Activated naive CD4-positive, alpha-beta T cell treated with anti-CD3 and anti-CD28 coated beads, Interleukin-2, amount 50 U/mL, for 24 hours (primary cell): ENCODE measurements around the gene INAFM1.
"Not testable (repeated sequence)": the region's sequence is repeated elsewhere in the genome, so short reads cannot be mapped to it uniquely, and the experiment has no call there.

Experiments used
- H3K27ac Mint-ChIP-seq: one replicate; pipeline ENCODE4 v1.8.0; 2021; ENCODE audit warnings: mild to moderate bottlenecking, mixed read lengths
- H3K27me3 Mint-ChIP-seq: one replicate; pipeline ENCODE4 v1.8.0; 2021; ENCODE audit warnings: mixed read lengths
- H3K36me3 Mint-ChIP-seq: one replicate; pipeline ENCODE4 v1.8.0; 2021; ENCODE audit warnings: mixed read lengths
- H3K4me1 Mint-ChIP-seq: one replicate; pipeline ENCODE4 v1.8.0; 2021; ENCODE audit warnings: mixed read lengths
- H3K4me3 Mint-ChIP-seq: one replicate; pipeline ENCODE4 v1.8.0; 2021; ENCODE audit warnings: mild to moderate bottlenecking, mixed read lengths
- H3K9me3 Mint-ChIP-seq: one replicate; pipeline ENCODE4 v1.8.0; 2021; ENCODE audit warnings: mixed read lengths

INAFM1 gene

DNA sequence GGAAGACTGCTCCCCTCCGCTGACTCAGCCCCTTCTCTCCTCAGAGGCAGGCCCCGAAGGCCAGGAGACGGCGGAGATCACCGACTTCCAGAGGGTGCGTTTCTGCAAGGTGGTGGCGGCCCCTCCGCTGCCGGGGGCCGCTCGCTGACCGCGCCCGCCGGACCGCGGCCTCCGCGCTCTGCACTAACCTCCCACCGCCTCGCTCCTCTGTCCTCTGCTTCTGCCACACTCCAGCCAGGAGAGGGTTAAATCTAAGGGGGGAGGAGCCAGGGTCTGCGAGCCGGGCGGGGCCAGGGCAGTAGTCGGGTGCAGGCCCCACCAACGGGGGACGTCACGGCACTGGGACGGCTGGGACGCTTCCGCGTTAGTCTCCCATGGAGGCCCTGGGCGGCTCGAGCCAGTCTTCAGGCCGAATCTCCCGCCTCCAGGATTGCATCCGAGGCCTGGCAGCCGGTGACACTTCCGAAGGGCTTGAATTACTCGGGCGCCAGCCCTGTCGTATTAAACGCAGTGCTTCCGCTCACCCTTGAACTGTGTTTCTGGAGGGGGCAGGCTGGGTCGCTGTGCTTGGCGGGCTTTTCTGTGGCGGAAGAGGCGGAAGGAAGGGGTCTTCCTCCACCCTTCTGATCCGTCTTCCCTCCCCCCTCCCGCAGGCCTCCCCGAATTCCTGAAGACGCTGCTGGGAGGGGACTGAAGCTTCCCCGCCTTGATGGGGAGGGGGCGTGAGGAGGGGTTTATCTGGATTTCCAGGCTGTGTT lies 1.2 kb upstream of the INAFM1 start:
- Mint-ChIP-seq H3K9me3 (no peaks in the 10 kb centered on the region), H3K36me3 (peaks cover 6% of the 10 kb centered on the region)

DNA sequence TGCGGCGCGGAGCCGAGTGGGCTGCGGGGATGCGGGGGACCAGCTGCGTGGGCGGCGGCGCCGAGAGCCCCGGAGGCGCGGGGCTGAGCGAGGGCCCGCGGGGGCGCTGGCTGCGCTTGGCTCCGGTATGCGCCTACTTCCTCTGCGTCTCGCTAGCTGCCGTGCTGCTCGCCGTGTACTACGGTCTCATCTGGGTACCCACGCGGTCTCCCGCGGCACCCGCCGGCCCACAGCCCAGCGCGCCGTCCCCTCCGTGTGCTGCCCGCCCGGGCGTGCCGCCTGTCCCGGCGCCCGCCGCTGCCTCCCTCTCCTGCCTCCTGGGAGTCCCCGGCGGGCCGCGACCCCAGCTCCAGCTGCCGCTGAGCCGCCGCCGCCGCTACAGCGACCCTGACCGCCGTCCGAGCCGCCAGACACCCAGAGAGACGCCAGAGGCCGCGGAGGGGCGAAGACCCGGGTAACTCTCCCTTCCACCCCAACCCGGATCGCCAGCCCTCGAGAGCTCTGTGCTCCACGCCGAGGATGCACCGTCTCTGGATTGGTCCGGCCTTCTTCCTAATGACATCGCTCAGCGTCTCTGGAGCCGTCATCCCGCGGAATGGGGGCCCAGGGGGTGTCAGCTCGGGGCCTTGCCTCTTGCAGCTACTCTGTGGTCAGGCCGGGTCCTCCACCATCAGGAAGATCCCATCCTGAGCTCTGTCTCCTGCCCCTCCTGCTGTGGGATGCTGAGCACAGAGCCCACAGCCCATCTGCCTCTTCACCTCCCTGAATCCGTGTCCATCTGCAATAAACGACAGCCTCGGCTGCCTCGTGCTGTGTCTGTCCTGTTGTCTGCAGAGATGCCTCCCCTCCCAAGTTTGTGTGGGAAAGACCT lies 441 bp downstream of the INAFM1 start:
- H3K27me3 Mint-ChIP-seq: no peaks in the 10 kb centered on the region
- peaks cover 23% of the 10 kb centered on the region for H3K4me1 Mint-ChIP-seq
- no peaks in the 10 kb centered on the region for H3K9me3 Mint-ChIP-seq
- H3K4me3 Mint-ChIP-seq: peak overlapping the region; percentile 84
- H3K27ac Mint-ChIP-seq: peak overlapping the region; percentile 74
- H3K36me3 Mint-ChIP-seq: peaks cover 2% of the 10 kb centered on the region

More for the DNA sequence above, 1.2 kb upstream of the INAFM1 start:
- H3K27me3 Mint-ChIP-seq: no peaks in the 10 kb centered on the region
- peaks cover 23% of the 10 kb centered on the region for H3K4me1 Mint-ChIP-seq
- peak overlapping the region; percentile 91 for H3K4me3 Mint-ChIP-seq
- peak overlapping the region; percentile 97 for H3K27ac Mint-ChIP-seq

GRCh38 chr19:47275791-47276461 lies 1.2 kb downstream of the INAFM1 start:
- H3K27me3 Mint-ChIP-seq: no peaks in the 10 kb centered on the region
- H3K9me3 Mint-ChIP-seq: no peaks in the 10 kb centered on the region
- H3K27ac Mint-ChIP-seq: no peak overlapping the region
- H3K4me1 Mint-ChIP-seq: peaks cover 23% of the 10 kb centered on the region
- H3K4me3 Mint-ChIP-seq: peak overlapping the region; percentile 84
- peaks cover 2% of the 10 kb centered on the region for H3K36me3 Mint-ChIP-seq

DNA sequence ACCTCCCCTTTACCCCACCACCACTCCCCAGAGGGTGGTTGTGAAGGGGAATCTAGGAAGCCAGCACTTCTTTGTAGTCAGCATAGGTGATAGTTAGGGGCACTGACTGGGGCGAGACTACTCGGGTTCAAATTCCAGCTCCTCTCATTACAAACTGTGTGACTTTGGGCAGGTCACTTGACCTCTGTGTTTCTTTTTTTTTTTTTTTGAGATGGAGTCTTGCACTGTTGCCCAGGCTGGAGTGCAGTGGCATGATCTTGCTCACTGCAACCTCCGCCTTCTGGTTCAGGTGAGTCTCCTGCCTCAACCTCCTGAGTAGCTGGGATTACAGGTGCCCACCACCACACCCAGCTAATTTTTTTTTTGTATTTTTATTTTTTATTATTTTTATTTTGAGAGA lies 1.8 kb downstream of the INAFM1 start:
- H3K4me3 Mint-ChIP-seq, H3K36me3 Mint-ChIP-seq, H3K9me3 Mint-ChIP-seq, H3K27ac Mint-ChIP-seq, H3K27me3 Mint-ChIP-seq: not testable (repeated sequence)
- H3K4me1 Mint-ChIP-seq: peaks cover 23% of the 10 kb centered on the region

DNA sequence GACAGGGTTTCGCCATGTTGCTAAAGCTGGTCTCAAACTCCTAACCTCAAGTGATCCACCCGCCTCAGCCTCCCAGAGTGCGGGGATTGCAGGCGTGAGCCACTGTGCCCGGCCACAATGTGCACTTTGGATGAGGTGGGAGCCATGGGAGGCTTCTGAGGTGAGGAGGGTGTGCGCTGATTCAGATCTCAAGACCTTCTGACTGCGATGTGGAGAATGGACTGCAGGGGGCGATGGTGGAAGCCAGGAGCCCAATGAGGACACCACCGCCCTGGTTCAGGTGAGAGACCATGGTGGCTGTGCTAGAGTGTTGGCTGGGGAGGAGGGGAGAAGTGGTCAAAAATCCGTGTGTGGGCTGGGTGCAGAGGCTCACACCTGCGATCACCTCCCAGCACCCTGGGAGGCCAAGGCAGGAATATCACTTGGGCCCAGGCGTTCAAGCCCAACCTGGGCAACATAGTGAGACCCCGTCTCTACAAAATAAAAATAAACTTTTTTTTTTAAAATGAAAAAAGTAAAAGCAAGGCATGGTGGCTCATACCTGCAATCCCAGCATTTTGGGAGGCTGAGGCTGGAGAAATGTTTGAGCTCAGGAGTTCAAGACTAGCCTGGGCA lies 5.6 kb downstream of the INAFM1 start:
- Mint-ChIP-seq H3K4me1 (peaks cover 15% of the 10 kb centered on the region), H3K4me3 (no peak overlapping the region), H3K9me3 (no peaks in the 10 kb centered on the region), H3K36me3 (no peaks in the 10 kb centered on the region), H3K27ac (no peak overlapping the region), H3K27me3 (no peaks in the 10 kb centered on the region)

DNA sequence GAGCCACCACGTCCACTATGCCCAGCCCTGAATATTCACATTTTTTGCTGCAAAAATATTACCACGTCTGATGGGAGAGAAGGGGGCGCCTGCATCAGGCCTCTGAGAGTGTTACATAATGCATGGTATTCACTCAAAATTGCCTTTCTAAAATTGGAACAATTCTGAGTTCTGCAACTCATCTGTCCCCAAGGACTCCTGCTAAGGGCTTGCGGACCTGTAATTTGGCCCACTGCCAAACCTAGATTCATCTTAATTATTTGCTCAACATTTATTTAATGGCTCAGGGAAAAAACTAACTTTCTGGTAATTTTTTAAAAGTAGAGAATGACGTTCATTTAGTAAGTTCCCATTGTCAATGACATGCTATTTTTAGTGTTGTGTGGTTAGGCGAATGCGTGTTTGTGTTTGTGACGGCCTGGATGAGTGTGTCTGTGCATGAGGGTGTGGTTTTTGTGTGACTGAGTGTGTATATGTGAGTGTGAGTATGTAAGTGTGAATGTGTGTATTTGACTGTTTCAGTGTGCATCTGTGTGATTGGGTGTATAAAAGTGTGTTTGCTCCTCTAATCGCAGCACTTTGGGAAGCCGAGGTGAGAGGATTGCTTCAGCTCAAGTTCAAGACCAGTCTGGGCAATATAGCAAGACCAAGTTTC lies 8.8 kb downstream of the INAFM1 start:
- no peaks in the 10 kb centered on the region for H3K27me3 Mint-ChIP-seq
- no peaks in the 10 kb centered on the region for H3K36me3 Mint-ChIP-seq
- peaks cover 9% of the 10 kb centered on the region for H3K4me1 Mint-ChIP-seq
- no peak overlapping the region for H3K4me3 Mint-ChIP-seq
- H3K27ac Mint-ChIP-seq: no peak overlapping the region
- H3K9me3 Mint-ChIP-seq: no peaks in the 10 kb centered on the region

DNA sequence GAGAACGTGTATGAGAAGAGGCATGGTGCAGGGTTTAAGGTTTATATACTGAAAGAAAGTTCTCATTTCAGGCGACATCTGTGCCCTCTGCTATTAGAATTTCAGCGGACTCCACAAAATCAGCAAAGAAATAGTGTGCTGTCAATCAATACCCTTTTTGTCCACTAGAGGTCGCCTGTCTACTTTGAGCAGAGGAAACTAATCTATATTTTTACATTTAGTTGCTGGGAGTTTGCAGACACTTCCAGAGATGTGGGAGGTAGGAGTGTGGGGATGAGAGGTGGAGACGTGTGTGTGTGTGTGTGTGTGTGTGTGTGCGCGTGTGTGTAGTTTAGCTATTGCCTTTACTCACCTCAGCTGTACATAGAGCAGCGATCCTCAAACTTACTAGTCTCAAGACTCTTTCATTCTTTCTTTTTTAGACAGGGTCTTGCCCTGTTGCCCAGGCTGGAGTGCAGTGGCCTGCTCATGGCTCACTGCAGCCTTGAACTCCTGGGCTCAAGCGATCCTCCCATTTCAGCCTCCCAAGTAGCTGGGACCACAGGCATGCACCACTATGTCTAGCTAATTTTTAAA lies 9.7 kb downstream of the INAFM1 start:
- Mint-ChIP-seq H3K27ac (no peak overlapping the region), H3K4me3 (no peak overlapping the region), H3K4me1 (peaks cover 10% of the 10 kb centered on the region), H3K36me3 (no peaks in the 10 kb centered on the region), H3K27me3 (no peaks in the 10 kb centered on the region), H3K9me3 (no peaks in the 10 kb centered on the region)

GRCh38 chr19:47296036-47296435 lies 21.4 kb downstream of the INAFM1 start:
- no peaks in the 10 kb centered on the region for H3K36me3 Mint-ChIP-seq
- H3K27ac Mint-ChIP-seq: no peak overlapping the region
- no peaks in the 10 kb centered on the region for H3K9me3 Mint-ChIP-seq
- H3K4me3 Mint-ChIP-seq: no peak overlapping the region
- peaks cover 8% of the 10 kb centered on the region for H3K4me1 Mint-ChIP-seq
- H3K27me3 Mint-ChIP-seq: no peaks in the 10 kb centered on the region

DNA sequence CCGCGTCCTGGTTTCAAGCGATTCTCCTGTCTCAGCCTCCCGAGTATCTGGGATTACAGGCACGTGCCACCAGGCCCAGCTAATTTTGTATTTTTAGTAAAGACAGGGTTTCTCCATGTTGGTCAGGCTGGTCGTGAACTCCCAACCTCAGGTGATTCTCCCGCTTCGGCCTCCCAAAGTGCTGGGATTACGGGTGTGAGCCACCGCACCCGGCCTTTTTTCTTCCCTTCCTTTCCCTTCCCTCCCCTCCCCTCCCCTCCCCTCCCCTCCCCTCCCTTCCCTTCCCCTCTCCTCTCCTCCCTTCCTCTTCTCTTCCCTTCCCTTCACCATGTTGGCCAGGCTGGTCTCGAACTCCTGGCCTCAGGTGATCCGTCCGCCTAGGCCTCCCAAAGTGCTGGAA lies 26.2 kb downstream of the INAFM1 start:
- H3K4me1 Mint-ChIP-seq: peaks cover 13% of the 10 kb centered on the region
- H3K9me3 Mint-ChIP-seq, H3K27me3 Mint-ChIP-seq, H3K4me3 Mint-ChIP-seq, H3K27ac Mint-ChIP-seq, H3K36me3 Mint-ChIP-seq: not testable (repeated sequence)

DNA sequence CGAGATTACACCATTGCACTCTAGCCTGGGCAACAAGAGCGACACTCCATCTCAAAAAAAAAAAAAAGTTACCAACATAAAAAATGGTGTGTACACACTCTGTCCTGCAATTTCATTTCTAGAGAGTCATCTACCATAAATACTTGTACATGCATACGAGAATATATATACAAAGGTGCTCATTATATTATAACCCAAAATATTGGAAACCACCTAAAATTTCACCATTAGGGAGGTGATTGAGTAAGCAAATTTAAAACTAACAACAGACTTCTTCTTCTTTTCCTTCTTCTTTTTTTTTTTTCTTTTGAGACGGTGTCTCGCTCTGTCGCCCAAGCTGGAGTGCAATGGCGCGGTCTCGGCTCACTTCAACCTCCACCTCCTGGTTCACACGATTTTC lies 27.6 kb downstream of the INAFM1 start:
- Mint-ChIP-seq H3K9me3 (no peaks in the 10 kb centered on the region), H3K4me1 (peaks cover 5% of the 10 kb centered on the region), H3K36me3 (no peaks in the 10 kb centered on the region), H3K4me3 (no peak overlapping the region), H3K27me3 (peaks cover 8% of the 10 kb centered on the region), H3K27ac (no peak overlapping the region)

DNA sequence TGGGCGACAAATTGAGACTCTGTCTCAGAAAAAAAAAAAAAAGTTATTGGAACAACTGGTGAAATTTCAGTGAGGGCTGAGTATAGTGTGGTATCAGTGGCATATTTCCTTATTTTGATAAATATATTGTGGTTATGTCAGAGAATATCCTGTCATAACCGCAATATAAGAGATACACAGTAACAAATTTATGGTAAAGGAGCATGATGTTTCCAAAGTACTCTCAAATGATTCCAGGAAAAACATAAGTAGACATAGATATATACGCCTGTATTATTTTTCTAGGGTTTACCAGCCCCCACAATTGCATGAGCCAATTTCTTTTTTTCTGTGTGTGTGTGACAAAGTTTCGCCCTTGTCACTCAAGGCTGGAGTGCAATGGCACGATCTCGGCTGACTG lies 29.3 kb downstream of the INAFM1 start:
- Mint-ChIP-seq H3K4me1 (peaks cover 5% of the 10 kb centered on the region), H3K36me3 (no peaks in the 10 kb centered on the region), H3K27ac (no peak overlapping the region), H3K27me3 (peaks cover 8% of the 10 kb centered on the region), H3K9me3 (no peaks in the 10 kb centered on the region), H3K4me3 (no peak overlapping the region)

DNA sequence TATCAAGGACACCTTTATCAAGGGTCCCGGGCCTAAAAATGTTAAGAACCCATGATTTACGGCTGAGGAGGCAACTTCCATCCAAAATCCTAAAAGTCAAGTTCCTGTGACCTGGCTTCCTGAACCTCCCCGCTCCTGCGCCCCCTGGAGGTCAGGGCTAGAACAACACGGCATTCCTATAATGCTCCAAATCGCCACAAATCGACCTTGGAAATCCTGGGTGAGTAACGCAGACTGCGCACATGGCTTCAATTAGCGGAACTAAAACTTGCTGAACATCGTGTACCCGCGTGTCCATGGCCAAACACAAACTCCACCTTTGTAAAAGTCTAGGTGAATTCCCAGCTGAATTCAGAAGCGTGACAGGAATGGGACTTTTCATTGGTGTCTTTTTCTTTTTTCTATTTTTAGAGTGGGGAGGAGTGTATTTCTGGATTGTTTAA lies 30.6 kb downstream of the INAFM1 start:
- peaks cover 5% of the 10 kb centered on the region for H3K4me1 Mint-ChIP-seq
- no peaks in the 10 kb centered on the region for H3K9me3 Mint-ChIP-seq
- peaks cover 11% of the 10 kb centered on the region for H3K27me3 Mint-ChIP-seq
- H3K27ac Mint-ChIP-seq: no peak overlapping the region
- no peak overlapping the region for H3K4me3 Mint-ChIP-seq
- no peaks in the 10 kb centered on the region for H3K36me3 Mint-ChIP-seq

DNA sequence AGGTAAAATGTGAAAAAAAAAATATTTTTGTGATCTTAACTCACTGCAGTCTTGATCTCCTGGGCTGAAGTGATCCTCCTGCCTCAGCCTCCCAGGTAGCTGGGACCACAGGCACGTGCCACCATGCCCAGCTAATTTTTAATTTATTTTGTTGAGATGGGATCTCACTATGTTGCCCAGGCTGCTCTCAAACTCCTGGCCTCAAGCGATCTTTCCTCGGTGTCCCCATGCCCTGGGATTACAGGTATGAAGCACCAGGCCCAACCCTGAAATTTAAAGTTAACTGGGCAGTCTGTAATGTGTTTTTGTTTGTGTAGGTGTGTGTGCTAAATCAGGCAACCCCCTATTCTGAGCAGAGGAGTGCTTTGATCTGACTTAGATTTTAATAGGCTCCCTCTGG lies 31.6 kb downstream of the INAFM1 start:
- H3K27ac Mint-ChIP-seq: no peak overlapping the region
- H3K27me3 Mint-ChIP-seq: peaks cover 11% of the 10 kb centered on the region
- H3K9me3 Mint-ChIP-seq: no peaks in the 10 kb centered on the region

DNA sequence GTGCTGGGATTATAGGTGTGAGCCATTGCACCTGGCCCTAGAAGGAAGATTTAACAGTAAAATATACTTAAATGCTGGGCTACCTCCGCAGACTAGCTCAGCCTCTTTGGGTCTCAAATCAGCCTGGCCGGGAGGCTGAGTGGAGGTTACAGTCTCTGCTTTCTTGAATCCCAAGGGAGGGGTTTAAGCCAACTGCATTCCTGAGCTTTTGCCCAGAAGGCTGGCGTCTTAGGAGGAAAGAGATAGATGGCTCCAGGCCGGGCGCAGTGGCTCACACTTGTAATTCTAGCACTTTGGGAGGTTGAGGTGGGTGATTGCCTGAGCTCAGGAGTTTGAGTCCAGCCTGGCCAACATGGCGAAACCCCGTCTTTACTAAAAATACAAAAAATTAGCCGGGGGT lies 34.4 kb downstream of the INAFM1 start:
- no peaks in the 10 kb centered on the region for H3K9me3 Mint-ChIP-seq
- no peaks in the 10 kb centered on the region for H3K36me3 Mint-ChIP-seq
- H3K4me1 Mint-ChIP-seq: peaks cover 5% of the 10 kb centered on the region
- no peak overlapping the region for H3K4me3 Mint-ChIP-seq
- H3K27ac Mint-ChIP-seq: no peak overlapping the region
- H3K27me3 Mint-ChIP-seq: peaks cover 11% of the 10 kb centered on the region

More for the DNA sequence above, 31.6 kb downstream of the INAFM1 start:
- no peaks in the 10 kb centered on the region for H3K36me3 Mint-ChIP-seq
- H3K4me1 Mint-ChIP-seq: peaks cover 5% of the 10 kb centered on the region
- H3K4me3 Mint-ChIP-seq: no peak overlapping the region

DNA sequence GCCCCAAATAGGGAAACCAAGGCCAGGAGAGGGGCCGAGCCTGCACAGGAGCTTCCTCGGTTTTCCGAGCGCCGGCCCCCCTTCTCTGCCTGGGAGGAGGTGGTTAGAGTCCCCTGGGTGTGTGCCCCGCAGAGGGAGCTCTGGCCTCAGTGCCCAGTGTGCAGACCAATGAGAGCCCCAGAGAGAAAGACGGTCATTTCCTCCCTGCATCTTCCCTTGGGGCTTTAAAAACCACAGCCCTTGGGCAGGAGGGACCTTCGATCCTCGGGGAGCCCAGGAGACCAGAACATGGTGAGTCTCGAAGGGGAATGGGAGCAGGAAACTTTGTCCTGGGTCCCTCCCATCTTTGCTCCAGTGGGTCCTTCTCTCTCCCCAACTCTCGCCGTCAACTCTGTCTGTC lies 34.9 kb downstream of the INAFM1 start, which contains the start of gene C5AR1:
Gene C5AR1, plus strand, starts transcription at position 254 of the 400 bp plus-strand sequence. Its CDS starts 35 bp downstream, at position 289.
- no peak within 1 kb of the TSS for H3K27ac Mint-ChIP-seq
- peaks cover 5% of the 10 kb centered on the region for H3K4me1 Mint-ChIP-seq
- no peak within 1 kb of the TSS for H3K4me3 Mint-ChIP-seq
- H3K9me3 Mint-ChIP-seq: no peaks in the 10 kb centered on the region
- H3K27me3 Mint-ChIP-seq: peaks cover 11% of the 10 kb centered on the region
- H3K36me3 Mint-ChIP-seq: no peaks in the 10 kb centered on the region
